ENCODE results near the gene SMYD3.

SMYD3 gene

GRCh38 chr1:246508897-246509688, 2.0 kb upstream of the SMYD3 start:
- H3K4me3 Mint-ChIP-seq, result no peak overlapping the region
- peaks cover 19% of the 10 kb centered on the region for H3K36me3 Mint-ChIP-seq (ENCODE audit: low read depth)
- peaks cover 27% of the 10 kb centered on the region for H3K4me1 Mint-ChIP-seq (ENCODE audit: low read depth)
- H3K27me3 Mint-ChIP-seq, result no peaks in the 10 kb centered on the region
- no peak overlapping the region for H3K27ac Mint-ChIP-seq
- peaks cover under 1% of the 10 kb centered on the region for H3K9me3 Mint-ChIP-seq

- Mint-ChIP-seq H3K4me3 (peak overlapping the region; percentile 96), H3K27ac (peak overlapping the region; percentile 90), H3K27me3 (no peaks in the 10 kb centered on the region), H3K4me1 (ENCODE audit: low read depth) (peaks cover 31% of the 10 kb centered on the region), H3K9me3 (no peaks in the 10 kb centered on the region), H3K36me3 (ENCODE audit: low read depth) (peaks cover 28% of the 10 kb centered on the region)
Measured at GRCh38 chr1:246506367-246506673, 759 bp downstream of the SMYD3 start.

- Mint-ChIP-seq H3K27ac (no peak overlapping the region), H3K36me3 (ENCODE audit: low read depth) (peaks cover 28% of the 10 kb centered on the region), H3K4me1 (ENCODE audit: low read depth) (peaks cover 29% of the 10 kb centered on the region), H3K4me3 (no peak overlapping the region), H3K9me3 (no peaks in the 10 kb centered on the region), H3K27me3 (no peaks in the 10 kb centered on the region)
Measured at GRCh38 chr1:246503341-246503740, 3.7 kb downstream of the SMYD3 start.

- Mint-ChIP-seq H3K9me3 (no peaks in the 10 kb centered on the region), H3K4me3 (no peak overlapping the region), H3K36me3 (ENCODE audit: low read depth) (no peaks in the 10 kb centered on the region), H3K4me1 (ENCODE audit: low read depth) (peaks cover 9% of the 10 kb centered on the region), H3K27ac (no peak overlapping the region), H3K27me3 (no peaks in the 10 kb centered on the region)
Measured at GRCh38 chr1:246497331-246497915, 9.7 kb downstream of the SMYD3 start.

GRCh38 chr1:246492611-246493245, 14.4 kb downstream of the SMYD3 start:
- Mint-ChIP-seq H3K9me3 (no peaks in the 10 kb centered on the region), H3K27me3 (no peaks in the 10 kb centered on the region), H3K27ac (no peak overlapping the region), H3K4me1 (ENCODE audit: low read depth) (peaks cover 4% of the 10 kb centered on the region), H3K4me3 (no peak overlapping the region), H3K36me3 (ENCODE audit: low read depth) (peaks cover 3% of the 10 kb centered on the region)

- no peak overlapping the region for H3K27ac Mint-ChIP-seq
- no peaks in the 10 kb centered on the region for H3K27me3 Mint-ChIP-seq
- peaks cover 3% of the 10 kb centered on the region for H3K36me3 Mint-ChIP-seq (ENCODE audit: low read depth)
- H3K4me1 Mint-ChIP-seq (ENCODE audit: low read depth), result no peaks in the 10 kb centered on the region
- no peaks in the 10 kb centered on the region for H3K9me3 Mint-ChIP-seq
- H3K4me3 Mint-ChIP-seq, result no peak overlapping the region
Measured at GRCh38 chr1:246491551-246492053, 15.5 kb downstream of the SMYD3 start.

- H3K4me1 Mint-ChIP-seq (ENCODE audit: low read depth), result peaks cover 1% of the 10 kb centered on the region
- H3K27me3 Mint-ChIP-seq, result no peaks in the 10 kb centered on the region
- H3K4me3 Mint-ChIP-seq, result no peak overlapping the region
- no peak overlapping the region for H3K27ac Mint-ChIP-seq
- peaks cover 3% of the 10 kb centered on the region for H3K36me3 Mint-ChIP-seq (ENCODE audit: low read depth)
- H3K9me3 Mint-ChIP-seq, result no peaks in the 10 kb centered on the region
Measured at GRCh38 chr1:246488674-246489073, 18.4 kb downstream of the SMYD3 start.

- Mint-ChIP-seq H3K4me3 (no peak overlapping the region), H3K4me1 (ENCODE audit: low read depth) (peaks cover 18% of the 10 kb centered on the region), H3K36me3 (ENCODE audit: low read depth) (no peaks in the 10 kb centered on the region), H3K27me3 (no peaks in the 10 kb centered on the region), H3K9me3 (no peaks in the 10 kb centered on the region), H3K27ac (no peak overlapping the region)
Measured at GRCh38 chr1:246483569-246483933, 23.5 kb downstream of the SMYD3 start.

- Mint-ChIP-seq H3K36me3 (ENCODE audit: low read depth) (no peaks in the 10 kb centered on the region), H3K4me1 (ENCODE audit: low read depth) (peaks cover 19% of the 10 kb centered on the region), H3K27ac (no peak overlapping the region), H3K9me3 (no peaks in the 10 kb centered on the region), H3K4me3 (no peak overlapping the region), H3K27me3 (no peaks in the 10 kb centered on the region)
Measured at GRCh38 chr1:246482805-246483568, 24.1 kb downstream of the SMYD3 start.

GRCh38 chr1:246479061-246479460, 28.0 kb downstream of the SMYD3 start:
- Mint-ChIP-seq H3K9me3 (no peaks in the 10 kb centered on the region), H3K27me3 (no peaks in the 10 kb centered on the region), H3K36me3 (ENCODE audit: low read depth) (no peaks in the 10 kb centered on the region), H3K27ac (no peak overlapping the region), H3K4me1 (ENCODE audit: low read depth) (peaks cover 40% of the 10 kb centered on the region), H3K4me3 (no peak overlapping the region)

GRCh38 chr1:246477634-246478033, 29.4 kb downstream of the SMYD3 start:
- Mint-ChIP-seq H3K4me3 (no peak overlapping the region), H3K27me3 (no peaks in the 10 kb centered on the region), H3K9me3 (no peaks in the 10 kb centered on the region), H3K36me3 (ENCODE audit: low read depth) (no peaks in the 10 kb centered on the region), H3K27ac (no peak overlapping the region), H3K4me1 (ENCODE audit: low read depth) (peaks cover 28% of the 10 kb centered on the region)

- H3K36me3 Mint-ChIP-seq (ENCODE audit: low read depth), result no peaks in the 10 kb centered on the region
- H3K9me3 Mint-ChIP-seq, result no peaks in the 10 kb centered on the region
- no peak overlapping the region for H3K4me3 Mint-ChIP-seq
- no peaks in the 10 kb centered on the region for H3K27me3 Mint-ChIP-seq
- H3K27ac Mint-ChIP-seq, result no peak overlapping the region
- peaks cover 26% of the 10 kb centered on the region for H3K4me1 Mint-ChIP-seq (ENCODE audit: low read depth)
Measured at GRCh38 chr1:246476771-246477170, 30.3 kb downstream of the SMYD3 start.

- H3K4me3 Mint-ChIP-seq, result no peak overlapping the region
- H3K36me3 Mint-ChIP-seq (ENCODE audit: low read depth), result no peaks in the 10 kb centered on the region
- H3K27me3 Mint-ChIP-seq, result no peaks in the 10 kb centered on the region
- peaks cover 14% of the 10 kb centered on the region for H3K4me1 Mint-ChIP-seq (ENCODE audit: low read depth)
- no peaks in the 10 kb centered on the region for H3K9me3 Mint-ChIP-seq
- H3K27ac Mint-ChIP-seq, result no peak overlapping the region
Measured at GRCh38 chr1:246471688-246472087, 35.4 kb downstream of the SMYD3 start.

- Mint-ChIP-seq H3K27me3 (no peaks in the 10 kb centered on the region), H3K4me3 (no peak overlapping the region), H3K27ac (no peak overlapping the region), H3K4me1 (ENCODE audit: low read depth) (peaks cover 7% of the 10 kb centered on the region), H3K9me3 (no peaks in the 10 kb centered on the region), H3K36me3 (ENCODE audit: low read depth) (peaks cover 3% of the 10 kb centered on the region)
Measured at GRCh38 chr1:246470585-246470984, 36.5 kb downstream of the SMYD3 start.

GRCh38 chr1:246462986-246463385, 44.1 kb downstream of the SMYD3 start:
- Mint-ChIP-seq H3K4me3 (no peak overlapping the region), H3K27ac (no peak overlapping the region), H3K4me1 (ENCODE audit: low read depth) (peaks cover 13% of the 10 kb centered on the region), H3K36me3 (ENCODE audit: low read depth) (peaks cover 13% of the 10 kb centered on the region), H3K27me3 (no peaks in the 10 kb centered on the region), H3K9me3 (no peaks in the 10 kb centered on the region)
